RWPE2 (cell line): Measurements from ENCODE around the gene ABI1.

Experiments used
- ATAC-seq: fragments of 200-7000 bp; cut with Tn5 transposase; 3 replicates; pipeline ENCODE4 v1.9.1; 2021; ENCODE audit warnings: low read depth
- DNase-seq: peaks from one replicate; pipeline ENCODE4 v3.0.0-alpha.2; 2020; ENCODE audit warnings: low spot score
- H3K27ac ChIP-seq: fragments of 450-650 bp; 2 replicates; pipeline ENCODE4 v1.5.1; 2017; ENCODE audit warnings: mild to moderate bottlenecking; ENCODE audit not compliant: poor library complexity, severe bottlenecking
- H3K27me3 ChIP-seq: fragments of 250-450 bp; sonication (Bioruptor Pico); 2 replicates; pipeline ENCODE4 v1.5.1; 2021; ENCODE audit warnings: mild to moderate bottlenecking, moderate library complexity; ENCODE audit not compliant: insufficient read depth, poor library complexity, severe bottlenecking
- H3K36me3 ChIP-seq: fragments of 250-450 bp; sonication (Bioruptor Pico); 2 replicates; pipeline ENCODE4 v1.5.1; 2020; ENCODE audit warnings: low read depth, mild to moderate bottlenecking, moderate library complexity
- H3K4me1 ChIP-seq: fragments of 250-450 bp; sonication (Bioruptor Pico); 2 replicates; pipeline ENCODE4 v1.5.1; 2021; ENCODE audit warnings: mild to moderate bottlenecking, moderate library complexity; ENCODE audit not compliant: insufficient read depth, poor library complexity, severe bottlenecking
- H3K4me3 ChIP-seq: fragments of 250-450 bp; sonication (Bioruptor Pico); 2 replicates; pipeline ENCODE4 v1.5.1; 2021; ENCODE audit warnings: mild to moderate bottlenecking, moderate library complexity; ENCODE audit not compliant: severe bottlenecking
- H3K9me3 ChIP-seq: fragments of 250-450 bp; sonication (Bioruptor Pico); 2 replicates; pipeline ENCODE4 v1.5.1; 2021; ENCODE audit warnings: mild to moderate bottlenecking, moderate library complexity; ENCODE audit not compliant: severe bottlenecking
- CTCF ChIP-seq: fragments of 450-650 bp; IDR thresholded peaks from one replicate; pipeline ENCODE4 v1.5.1; 2017; ENCODE audit warnings: mild to moderate bottlenecking, moderate library complexity; ENCODE audit not compliant: poor library complexity, severe bottlenecking

The ABI1 gene

GRCh38 chr10:26890956-26891355 is 30.2 kb upstream of the ABI1 start:
- DNase-seq (no peak), ATAC-seq (peak; percentile 66)
- TF ChIP-seq CTCF, result peak; percentile 77
- Histone ChIP-seq H3K27ac (no peak overlapping the region), H3K4me1 (no peaks in the 10 kb centered on the region), H3K36me3 (no peaks in the 10 kb centered on the region), H3K4me3 (no peak overlapping the region), H3K9me3 (no peaks in the 10 kb centered on the region), H3K27me3 (no peaks in the 10 kb centered on the region)

- TF ChIP-seq CTCF, result no peak
- Histone ChIP-seq H3K27me3 (no peaks in the 10 kb centered on the region), H3K9me3 (no peaks in the 10 kb centered on the region), H3K36me3 (no peaks in the 10 kb centered on the region), H3K27ac (no peak overlapping the region), H3K4me1 (no peaks in the 10 kb centered on the region), H3K4me3 (no peak overlapping the region)
- no peak for DNase-seq
- ATAC-seq, result peak; percentile 61; the same call in 2 of the 3 replicates
These were observed 27.0 kb upstream of the ABI1 start for GRCh38 chr10:26887611-26888215.

- no peak overlapping the region for H3K4me3 ChIP-seq
- peak; percentile 92 for TF ChIP-seq CTCF
- peak; percentile 87 for ATAC-seq
- no peak for DNase-seq
- H3K9me3 ChIP-seq, result no peaks in the 10 kb centered on the region
- peaks cover 3% of the 10 kb centered on the region for H3K27me3 ChIP-seq
- H3K36me3 ChIP-seq, result no peaks in the 10 kb centered on the region
- H3K27ac ChIP-seq, result no peak overlapping the region
- H3K4me1 ChIP-seq, result peaks cover 5% of the 10 kb centered on the region
These were observed 21.0 kb upstream of the ABI1 start for GRCh38 chr10:26881600-26882331.

GRCh38 chr10:26879744-26880143 is 19.0 kb upstream of the ABI1 start:
- H3K27ac ChIP-seq, result no peak overlapping the region
- H3K9me3 ChIP-seq, result no peaks in the 10 kb centered on the region
- no peak for TF ChIP-seq CTCF
- no peak for DNase-seq
- no peak for ATAC-seq
- H3K36me3 ChIP-seq, result no peaks in the 10 kb centered on the region
- H3K27me3 ChIP-seq, result peaks cover 3% of the 10 kb centered on the region
- peaks cover 5% of the 10 kb centered on the region for H3K4me1 ChIP-seq
- H3K4me3 ChIP-seq, result no peak overlapping the region

GRCh38 chr10:26870766-26871165 is 10.0 kb upstream of the ABI1 start:
- no peaks in the 10 kb centered on the region for H3K36me3 ChIP-seq
- H3K27me3 ChIP-seq, result no peaks in the 10 kb centered on the region
- no peak overlapping the region for H3K27ac ChIP-seq
- ATAC-seq (no peak), DNase-seq (no peak)
- no peak overlapping the region for H3K4me3 ChIP-seq
- H3K4me1 ChIP-seq, result peaks cover 7% of the 10 kb centered on the region
- no peaks in the 10 kb centered on the region for H3K9me3 ChIP-seq
- TF ChIP-seq CTCF, result no peak
